GM12878 (cell line): ENCODE measurements around the gene KIF2A. TPM values are rescaled to one million over a fixed set of nuclear protein-coding genes. Genes with fewer than 3 reads are reported as not detected.

Experiments
- ATAC-seq: fragments of 200-7000 bp; cut with Tn5 transposase; 3 replicates; pipeline ENCODE4 v1.9.1; 2020; ENCODE audit warnings: mild to moderate bottlenecking, moderate library complexity
- BruUV-seq: library from RNA; stranded (reverse); fragments of 400-500 nt; replicated peaks from 2 replicates; lab custom pipeline; 2021; lab: Mats Ljungman, UMichigan
- CTCF ChIA-PET: fragments of 300-600 bp; sonication (Branson Sonifier 250); formaldehyde crosslinking; extraction: SDS; loops from one replicate; lab custom pipeline; 2021; ENCODE audit warnings: inconsistent platforms; lab: Yijun Ruan, JAX
- POLR2A ChIA-PET: fragments of 350-600 bp; formaldehyde crosslinking; extraction: SDS; loops from one replicate; lab custom pipeline; 2021; ENCODE audit warnings: inconsistent platforms; lab: Charles Lee
- RAD21 ChIA-PET: fragments of 300-600 bp; sonication (Branson Sonifier 250); formaldehyde crosslinking; loops from one replicate; lab custom pipeline; 2023; ENCODE audit warnings: antibody characterized with exemption; ENCODE audit not compliant: unreplicated experiment; lab: Charles Lee
- SMC1A ChIA-PET: fragments of 300-600 bp; sonication (Branson Sonifier 250); formaldehyde crosslinking; loops from one replicate; lab custom pipeline; 2023; ENCODE audit not compliant: unreplicated experiment, uncharacterized antibody; lab: Charles Lee
- DNase-seq: peaks from one replicate; pipeline ENCODE4 v3.0.0-alpha.2; 2011; ENCODE audit warnings: low read depth, low spot score
- FAIRE-seq: peaks from 3 replicates; lab custom pipeline; 2011; peaks lifted over from hg19 to GRCh38; lab: Jason Lieb, UNC
- H2AFZ ChIP-seq: 2 replicates; pipeline ENCODE4 v1.6.0; 2011; ENCODE audit warnings: low read depth, low read length, control low read depth; ENCODE audit not compliant: control insufficient read depth
- H3K27ac ChIP-seq: 2 replicates; pipeline ENCODE4 v1.5.1; 2011; ENCODE audit warnings: control low read depth; ENCODE audit not compliant: control insufficient read depth, insufficient read depth
- H3K27me3 ChIP-seq, 2 experiments: replicated peaks in 1 of 2; 2 replicates each; pipeline versions ENCODE4 v1.6.0 to v1.6.1; 2011; ENCODE audit warnings: low read length in 1 of 2; ENCODE audit not compliant: control insufficient read depth in 2 of 2, insufficient read depth in 2 of 2
- H3K36me3 ChIP-seq, 2 experiments: 2 replicates each; pipeline ENCODE4 v1.5.1; 2011; ENCODE audit warnings: low read length in 1 of 2; ENCODE audit not compliant: control insufficient read depth in 2 of 2, insufficient read depth in 2 of 2
- H3K4me1 ChIP-seq: 2 replicates; pipeline ENCODE4 v1.6.1; 2011; ENCODE audit warnings: mild to moderate bottlenecking, low read length, moderate library complexity, mixed read lengths; ENCODE audit not compliant: control insufficient read depth, insufficient read depth
- H3K4me2 ChIP-seq: 2 replicates; pipeline ENCODE4 v1.6.0; 2011; ENCODE audit warnings: control low read depth; ENCODE audit not compliant: control insufficient read depth, insufficient read depth
- H3K4me3 ChIP-seq: fragments of 200-600 bp; sonication (generic); 2 replicates; pipeline ENCODE4 v1.5.1; 2016
- H3K79me2 ChIP-seq: 2 replicates; pipeline ENCODE4 v1.6.0; 2011; ENCODE audit warnings: low read length; ENCODE audit not compliant: control insufficient read depth, insufficient read depth
- H3K9ac ChIP-seq: 2 replicates; pipeline ENCODE4 v1.8.0; 2011; ENCODE audit warnings: low read length, control low read depth, mixed read lengths; ENCODE audit not compliant: control insufficient read depth, insufficient read depth
- H3K9me3 ChIP-seq: replicated peaks from 3 replicates; pipeline ENCODE4 v1.5.1; 2011; ENCODE audit warnings: mild to moderate bottlenecking, low read length; ENCODE audit not compliant: control insufficient read depth, insufficient read depth
- H4K20me1 ChIP-seq: 2 replicates; pipeline ENCODE4 v1.6.0; 2011; ENCODE audit not compliant: control insufficient read depth, insufficient read depth
- IKZF1 ChIP-seq: fragments of 450-650 bp; conservative IDR thresholded peaks from 2 replicates; pipeline ENCODE4 v1.6.1; 2017; ENCODE audit warnings: antibody characterized with exemption, mild to moderate bottlenecking
- RCOR1 ChIP-seq: conservative IDR thresholded peaks from 2 replicates; pipeline ENCODE4 v1.6.1; 2012; ENCODE audit warnings: low read depth, low read length, improper control_type of control experiment
- TCF7 ChIP-seq: IDR thresholded peaks from 2 replicates; pipeline ENCODE4 v1.6.1; 2014; ENCODE audit warnings: antibody characterized with exemption, borderline replicate concordance
- WGBS: methylation state at CpG from one replicate; pipeline ENCODE4 v1.1.6; 2016; ENCODE audit warnings: low lambda C conversion rate; ENCODE audit not compliant: insufficient replicate concordance, insufficient coverage; ENCODE audit errors: missing lambda C conversion rate; 5-methylcytosine and 5-hydroxymethylcytosine counted together
- in situ Hi-C: fragments of 300-500 bp; cut with MboI; formaldehyde crosslinking; loops from 9 replicates; pipeline ENCODE4 v1.14.3; 2018; ENCODE audit warnings: mixed read lengths
- intact Hi-C: fragments of 100-400 bp; cut with micrococcal nuclease; formaldehyde crosslinking; loops from one replicate; pipeline ENCODE4 v1.14.2; 2022; ENCODE audit not compliant: unreplicated experiment
- polyA plus RNA-seq, 11 experiments: library from polyadenylated mRNA; depleted of rRNA in 4 of 11; unstranded in 6 of 11; stranded (reverse) in 5 of 11; fragments of >200 nt; fragmentation: Nextera tagmentation in 4 of 11; fragmentation: Illumina TruSeq in 1 of 11; extraction: Ambion mirVana in 4 of 11; extraction: Trizol in 1 of 11; gene quantifications; 1 replicate in 1 of 11; 2 replicates in 10 of 11; pipeline versions ENCODE4 v1.2.1 to v1.2.3, GENCODE V29; 2011 to 2016; ENCODE audit warnings: inconsistent platforms in 2 of 11, missing spikeins in 2 of 11, low read depth in 1 of 11
- total RNA-seq, 4 experiments: library from RNA; depleted of rRNA in 3 of 4; stranded (reverse); fragments of >200 nt in 3 of 4; fragmentation: Illumina TruSeq in 1 of 4; extraction: Trizol in 1 of 4; gene quantifications; 2 replicates each; pipeline versions ENCODE4 v1.2.1 to v1.2.3, GENCODE V29; 2013 to 2021
- TF ChIP-seq, protein P1 (sequence below): fragments of 450-650 bp; formaldehyde crosslinking; IDR thresholded peaks from 2 replicates; pipeline ENCODE4 v1.4.0; 2022; ENCODE audit warnings: mild to moderate bottlenecking, moderate library complexity
- TF ChIP-seq, protein P2 (sequence below): fragments of 450-650 bp; IDR thresholded peaks from 2 replicates; pipeline ENCODE4 v1.6.1; 2018; ENCODE audit warnings: borderline replicate concordance, mild to moderate bottlenecking; ENCODE audit not compliant: partially characterized antibody

KIF2A gene
- total and polyA plus RNA-seq, 10 of the 15 experiments (the other 5 are each of a cell fraction or from before 2014, with no cell fraction given), result 35.9 to 124 (median 80.1) TPM

GRCh38 chr5:62299101-62299500, 6.9 kb upstream of the KIF2A start (continued):
- TF ChIP-seq, protein P1, sequence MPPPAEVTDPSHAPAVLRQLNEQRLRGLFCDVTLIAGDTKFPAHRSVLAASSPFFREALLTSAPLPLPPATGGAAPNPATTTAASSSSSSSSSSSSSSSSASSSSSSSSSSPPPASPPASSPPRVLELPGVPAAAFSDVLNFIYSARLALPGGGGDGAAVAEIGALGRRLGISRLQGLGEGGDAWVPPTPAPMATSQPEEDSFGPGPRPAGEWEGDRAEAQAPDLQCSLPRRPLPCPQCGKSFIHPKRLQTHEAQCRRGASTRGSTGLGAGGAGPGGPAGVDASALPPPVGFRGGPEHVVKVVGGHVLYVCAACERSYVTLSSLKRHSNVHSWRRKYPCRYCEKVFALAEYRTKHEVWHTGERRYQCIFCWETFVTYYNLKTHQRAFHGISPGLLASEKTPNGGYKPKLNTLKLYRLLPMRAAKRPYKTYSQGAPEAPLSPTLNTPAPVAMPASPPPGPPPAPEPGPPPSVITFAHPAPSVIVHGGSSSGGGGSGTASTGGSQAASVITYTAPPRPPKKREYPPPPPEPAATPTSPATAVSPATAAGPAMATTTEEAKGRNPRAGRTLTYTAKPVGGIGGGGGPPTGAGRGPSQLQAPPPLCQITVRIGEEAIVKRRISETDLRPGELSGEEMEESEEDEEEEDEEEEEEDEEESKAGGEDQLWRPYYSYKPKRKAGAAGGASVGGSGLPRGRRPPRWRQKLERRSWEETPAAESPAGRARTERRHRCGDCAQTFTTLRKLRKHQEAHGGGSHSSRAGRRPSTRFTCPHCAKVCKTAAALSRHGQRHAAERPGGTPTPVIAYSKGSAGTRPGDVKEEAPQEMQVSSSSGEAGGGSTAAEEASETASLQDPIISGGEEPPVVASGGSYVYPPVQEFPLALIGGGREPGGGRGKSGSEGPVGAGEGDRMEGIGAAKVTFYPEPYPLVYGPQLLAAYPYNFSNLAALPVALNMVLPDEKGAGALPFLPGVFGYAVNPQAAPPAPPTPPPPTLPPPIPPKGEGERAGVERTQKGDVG (CRISPR knock-in tag), result no peak
- TF ChIP-seq RCOR1, result no peak

GRCh38 chr5:62299600-62299999, 6.4 kb upstream of the KIF2A start:
- TF ChIP-seq, protein P2, sequence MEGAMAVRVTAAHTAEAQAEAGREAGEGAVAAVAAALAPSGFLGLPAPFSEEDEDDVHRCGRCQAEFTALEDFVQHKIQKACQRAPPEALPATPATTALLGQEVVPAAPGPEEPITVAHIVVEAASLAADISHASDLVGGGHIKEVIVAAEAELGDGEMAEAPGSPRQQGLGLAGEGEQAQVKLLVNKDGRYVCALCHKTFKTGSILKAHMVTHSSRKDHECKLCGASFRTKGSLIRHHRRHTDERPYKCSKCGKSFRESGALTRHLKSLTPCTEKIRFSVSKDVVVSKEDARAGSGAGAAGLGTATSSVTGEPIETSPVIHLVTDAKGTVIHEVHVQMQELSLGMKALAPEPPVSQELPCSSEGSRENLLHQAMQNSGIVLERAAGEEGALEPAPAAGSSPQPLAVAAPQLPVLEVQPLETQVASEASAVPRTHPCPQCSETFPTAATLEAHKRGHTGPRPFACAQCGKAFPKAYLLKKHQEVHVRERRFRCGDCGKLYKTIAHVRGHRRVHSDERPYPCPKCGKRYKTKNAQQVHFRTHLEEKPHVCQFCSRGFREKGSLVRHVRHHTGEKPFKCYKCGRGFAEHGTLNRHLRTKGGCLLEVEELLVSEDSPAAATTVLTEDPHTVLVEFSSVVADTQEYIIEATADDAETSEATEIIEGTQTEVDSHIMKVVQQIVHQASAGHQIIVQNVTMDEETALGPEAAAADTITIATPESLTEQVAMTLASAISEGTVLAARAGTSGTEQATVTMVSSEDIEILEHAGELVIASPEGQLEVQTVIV, result no peak
- no peak for TF ChIP-seq IKZF1
- 0 out of 2 replicates have a peak, but pooled peaks have one; percentile 22 for TF ChIP-seq TCF7
- no TSS peak for BruUV-seq
- SMC1A ChIA-PET, result interaction anchor here (1.0 to 1.5 kb wide), 3 partner anchors 10 to 75 kb away, joined by 3 read pairs; no protein-coding TSS in a partner anchor
- no peak for ATAC-seq
- Histone ChIP-seq H3K4me3 (no peak overlapping the region), H2AFZ (peak overlapping the region; percentile 30; the same call in 1 of the 2 replicates), H3K27ac (no peak overlapping the region), H3K9me3 (no peaks in the 10 kb centered on the region), H4K20me1 (no peaks in the 10 kb centered on the region), H3K27me3 (no peaks in the 10 kb centered on the region), H3K4me2 (no peak overlapping the region), H3K79me2 (no peaks in the 10 kb centered on the region), H3K36me3 (no peaks in the 10 kb centered on the region), H3K9ac (no peak overlapping the region), H3K4me1 (no peaks in the 10 kb centered on the region)
- intact Hi-C loops (no loop called here), in situ Hi-C loops (no loop called here)
- CTCF ChIA-PET, result interaction anchor here (1.0 kb wide), 1 partner anchor 52 kb away, joined by 4 read pairs; no protein-coding TSS in a partner anchor
- FAIRE-seq, result no peak
- POLR2A ChIA-PET, result no interaction called here
- RAD21 ChIA-PET, result no interaction called here
- 88% methylated on average over 1 of the region's 1 CpG for WGBS
- no peak for DNase-seq
